Activated naive CD4-positive, alpha-beta T cell treated with anti-CD3 and anti-CD28 coated beads, Interleukin-2, amount 10 ng/mL, durations not matched to agents 5 hours and 36 hours (primary cell): ENCODE data around the gene FAM114A1. TPM values are rescaled to one million over a fixed set of nuclear protein-coding genes. Genes with fewer than 3 reads are reported as not detected.

Experiments used
- microRNA-seq: library from miRNA; unstranded; fragments of <30 nt; microRNA quantifications from one replicate; pipeline ENCODE4 v1.2.0, GENCODE V29; 2022; ENCODE audit warnings: borderline microRNAs expressed, borderline replicate concordance
- total RNA-seq, 2 experiments: library from RNA; stranded (reverse); gene quantifications; one replicate each; pipeline ENCODE4 v1.2.3, GENCODE V29; 2021

Gene FAM114A1
- 1 to 10 TPM; 1.6 TPM for total RNA-seq

DNA sequence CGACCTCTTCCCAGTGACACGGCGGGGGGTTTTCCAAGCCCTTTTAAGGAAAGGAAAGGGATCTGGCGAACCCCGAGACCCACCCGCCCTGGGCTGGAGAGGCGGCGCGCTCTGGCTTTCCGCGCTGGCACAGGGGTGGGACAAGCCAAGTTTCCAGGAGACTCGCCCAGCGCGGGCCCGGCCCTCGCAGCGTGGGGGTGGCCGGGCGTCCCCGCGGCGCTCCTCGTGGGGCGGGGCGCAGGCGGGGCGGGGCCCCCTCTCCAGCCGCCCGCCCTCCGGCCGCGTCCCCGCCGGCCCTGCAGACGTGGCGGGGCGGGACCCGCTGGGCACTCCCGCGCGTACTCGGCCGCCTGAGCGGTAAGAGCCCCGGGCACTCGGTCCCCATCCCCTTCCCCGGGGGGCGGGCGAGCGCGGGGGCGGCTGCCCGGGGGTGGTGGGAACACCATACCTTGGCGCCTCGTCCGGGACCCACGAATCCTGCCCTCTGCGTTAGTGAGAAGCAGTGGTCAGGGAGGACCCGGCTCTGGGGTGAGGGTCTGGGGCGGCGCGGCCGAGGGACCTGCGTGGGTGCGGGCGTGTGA is at the start of gene FAM114A1:
Gene FAM114A1, plus strand, starts transcription at position 329 of the 581 bp plus-strand sequence. CDS start 10,273 bp downstream, outside the sequence.

GRCh38 chr4:38856524-38857337 is 10.9 kb upstream of the FAM114A1 start, which contains the start of gene TLR6:
TSS of gene TLR6 (minus strand) at chr4:38856817. CDS start at chr4:38829473, 27,344 bp downstream.

Small RNAs within 50 kb of the gene (microRNA-seq; reads per million reads assigned to microRNA genes)
- 2.1 reads per million, percentile 2 among the genes with 10 or more reads in this experiment for gene MIR574

Other genes with a start within 250 kb of the FAM114A1 start
- gene KLF3, start 203.6 kb upstream of the FAM114A1 start, total RNA-seq, result 10 to 100 TPM; 55.8 to 55.9 TPM
- gene TLR10, start 84.8 kb upstream of the FAM114A1 start, total RNA-seq, result under 1 TPM; 0.15 to 0.19 TPM
- gene TLR1, start 63.0 kb upstream of the FAM114A1 start, total RNA-seq, result 10 to 100 TPM; 45.5 to 46.3 TPM
- 1 to 10 TPM; 6.4 to 6.6 TPM for gene TLR6, start 11.0 kb upstream of the FAM114A1 start, total RNA-seq
- 10 to 100 TPM; 27.0 to 27.9 TPM for gene TMEM156, start 164.6 kb downstream of the FAM114A1 start, total RNA-seq
- 10 to 100 TPM; 37.0 to 37.4 TPM for gene KLHL5, start 194.4 kb downstream of the FAM114A1 start, total RNA-seq